Ovary (tissue), 3 donors: ENCODE results near the gene SUGCT.

ENCODE experiments used
- POLR2A ChIP-seq: fragments of 450-650 bp; IDR thresholded peaks from one replicate; pipeline ENCODE4 v1.6.1; 2017; ENCODE audit warnings: antibody characterized with exemption, mild to moderate bottlenecking, moderate library complexity
- TF ChIP-seq, protein P1 (sequence below), 3 donors: fragments of 450-650 bp in 2 of 3; fragments of 200-600 bp in 1 of 3; IDR thresholded peaks; one replicate each; pipeline versions ENCODE4 v1.5.1 to v1.8.0; 2016 to 2022; ENCODE audit warnings: antibody characterized with exemption in 3 of 3, mild to moderate bottlenecking in 1 of 3
- donor health status: DM: no; HTN: no; CAD: no.

GRCh38 chr7:40638545-40639320 is 503.9 kb downstream of the SUGCT start:
- TF ChIP-seq, protein P1, sequence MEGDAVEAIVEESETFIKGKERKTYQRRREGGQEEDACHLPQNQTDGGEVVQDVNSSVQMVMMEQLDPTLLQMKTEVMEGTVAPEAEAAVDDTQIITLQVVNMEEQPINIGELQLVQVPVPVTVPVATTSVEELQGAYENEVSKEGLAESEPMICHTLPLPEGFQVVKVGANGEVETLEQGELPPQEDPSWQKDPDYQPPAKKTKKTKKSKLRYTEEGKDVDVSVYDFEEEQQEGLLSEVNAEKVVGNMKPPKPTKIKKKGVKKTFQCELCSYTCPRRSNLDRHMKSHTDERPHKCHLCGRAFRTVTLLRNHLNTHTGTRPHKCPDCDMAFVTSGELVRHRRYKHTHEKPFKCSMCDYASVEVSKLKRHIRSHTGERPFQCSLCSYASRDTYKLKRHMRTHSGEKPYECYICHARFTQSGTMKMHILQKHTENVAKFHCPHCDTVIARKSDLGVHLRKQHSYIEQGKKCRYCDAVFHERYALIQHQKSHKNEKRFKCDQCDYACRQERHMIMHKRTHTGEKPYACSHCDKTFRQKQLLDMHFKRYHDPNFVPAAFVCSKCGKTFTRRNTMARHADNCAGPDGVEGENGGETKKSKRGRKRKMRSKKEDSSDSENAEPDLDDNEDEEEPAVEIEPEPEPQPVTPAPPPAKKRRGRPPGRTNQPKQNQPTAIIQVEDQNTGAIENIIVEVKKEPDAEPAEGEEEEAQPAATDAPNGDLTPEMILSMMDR (IDR thresholded peaks at IDR 0.05): no peak
- TF ChIP-seq POLR2A: no peak
